AG08396 (cell line): Measurements from ENCODE around the gene LHFPL6.

Experiments used
- DNase-seq: peaks from one replicate; pipeline ENCODE4 v3.0.0; 2012; ENCODE audit warnings: low spot score, mixed read lengths

The LHFPL6 gene

DNA sequence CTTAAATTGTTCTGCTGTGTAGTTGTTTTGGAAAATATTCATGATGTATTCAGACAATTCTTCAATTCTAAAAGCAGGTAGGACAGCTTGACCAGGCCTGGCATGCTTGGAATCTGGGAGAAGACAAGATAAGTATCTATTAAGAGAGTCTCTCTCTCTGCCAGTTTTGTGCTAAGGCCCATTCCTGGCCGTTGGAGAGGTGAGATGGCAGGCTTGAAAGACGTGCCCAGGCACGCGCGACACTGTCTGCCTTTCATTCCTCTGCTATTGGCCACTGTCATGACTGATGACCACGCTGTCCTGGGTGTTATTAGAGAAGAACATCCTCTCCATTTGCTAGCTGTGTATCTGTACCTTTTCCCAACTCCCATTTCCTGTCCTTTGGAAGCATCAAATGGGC lies 90.3 kb downstream of the LHFPL6 start:
- no peak for DNase-seq

DNA sequence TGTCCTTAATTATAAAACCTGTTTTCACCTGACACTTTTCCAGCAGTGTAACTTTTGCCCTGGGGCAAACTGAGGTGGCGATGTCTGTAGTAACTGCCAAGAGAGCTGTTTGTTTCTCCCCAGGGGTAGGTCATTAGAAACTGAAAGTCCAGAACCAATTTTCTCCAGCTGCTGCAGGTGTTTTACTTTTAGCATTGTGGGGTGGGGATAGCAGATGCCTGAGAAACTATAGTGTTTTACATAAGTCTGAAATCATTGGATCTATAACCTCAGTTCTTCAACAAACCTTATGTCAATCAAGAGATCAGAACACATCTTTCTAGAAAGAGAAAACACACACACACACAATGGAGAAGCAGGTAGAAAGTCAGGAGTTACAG lies 92.7 kb downstream of the LHFPL6 start:
- DNase-seq: no peak

DNA sequence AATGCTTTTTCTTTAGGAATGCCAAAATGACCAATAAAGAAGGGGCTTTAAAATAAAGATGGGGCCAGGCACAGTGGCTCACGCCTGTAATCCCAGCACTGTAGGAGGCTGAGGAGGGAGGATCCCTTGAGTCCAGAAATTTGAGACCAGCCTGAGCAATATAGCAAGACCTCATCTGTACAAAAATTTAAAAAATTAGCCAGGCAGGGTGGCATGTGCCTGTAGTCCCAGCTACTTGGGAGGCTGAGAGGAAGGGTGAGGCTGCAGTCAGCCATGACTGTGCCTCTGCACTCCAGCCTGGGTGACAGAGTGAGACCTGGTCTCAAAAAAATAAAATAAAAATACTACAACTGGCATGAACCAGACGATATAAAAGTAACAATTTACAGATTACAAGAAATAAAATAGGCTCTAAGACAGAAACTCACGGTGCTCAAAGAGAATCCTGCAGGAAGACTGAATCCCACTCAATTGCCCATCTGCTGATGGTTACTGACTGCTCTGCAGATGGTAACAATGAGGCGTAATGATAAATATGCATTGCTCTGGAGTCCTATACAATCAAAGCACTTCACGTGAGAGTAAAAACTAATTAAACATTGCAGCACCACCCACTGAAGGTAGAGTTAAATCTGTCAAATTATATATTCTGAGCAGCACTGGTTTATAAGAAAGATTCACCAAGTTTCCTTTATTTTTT lies 93.2 kb downstream of the LHFPL6 start:
- DNase-seq: no peak

DNA sequence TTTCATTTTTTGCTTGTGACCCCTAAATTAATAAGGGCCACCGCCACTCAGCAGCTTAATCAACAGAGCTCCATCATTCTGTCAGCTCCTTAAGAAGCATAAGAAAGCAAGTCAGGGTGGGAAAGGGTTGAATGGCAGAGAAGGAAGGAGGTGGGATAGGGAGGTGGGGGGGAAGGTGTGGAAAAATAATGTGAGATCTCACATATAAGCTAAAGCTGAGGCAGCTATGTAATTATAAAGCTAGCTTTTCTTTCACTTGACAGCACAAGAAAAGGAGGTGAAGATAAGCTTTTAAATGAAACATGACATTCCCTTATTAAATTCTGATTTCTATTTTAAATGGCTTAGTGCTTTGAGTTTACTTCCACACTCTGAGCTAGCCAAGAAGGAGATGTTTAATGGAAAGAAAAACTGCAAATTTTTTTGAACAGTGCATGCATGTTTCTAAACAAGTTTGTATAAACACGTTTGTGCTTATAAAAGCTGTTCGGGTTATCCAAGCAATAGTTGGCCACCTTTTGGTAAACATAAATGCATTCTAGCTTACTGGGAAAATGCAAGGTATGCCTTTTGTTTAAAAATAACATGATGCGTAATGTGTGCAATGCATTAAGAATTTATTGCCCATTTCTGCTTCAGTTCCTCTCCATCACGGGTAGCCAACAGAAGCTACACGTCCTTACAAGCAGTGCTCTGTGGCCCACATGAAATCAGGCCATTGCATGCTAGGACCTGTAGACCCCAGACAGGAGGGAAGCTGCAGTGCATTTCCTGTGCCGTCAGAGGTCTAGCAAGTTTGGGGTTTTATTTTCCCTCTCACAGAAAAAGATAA lies 96.2 kb downstream of the LHFPL6 start:
- DNase-seq: peak; percentile 25

DNA sequence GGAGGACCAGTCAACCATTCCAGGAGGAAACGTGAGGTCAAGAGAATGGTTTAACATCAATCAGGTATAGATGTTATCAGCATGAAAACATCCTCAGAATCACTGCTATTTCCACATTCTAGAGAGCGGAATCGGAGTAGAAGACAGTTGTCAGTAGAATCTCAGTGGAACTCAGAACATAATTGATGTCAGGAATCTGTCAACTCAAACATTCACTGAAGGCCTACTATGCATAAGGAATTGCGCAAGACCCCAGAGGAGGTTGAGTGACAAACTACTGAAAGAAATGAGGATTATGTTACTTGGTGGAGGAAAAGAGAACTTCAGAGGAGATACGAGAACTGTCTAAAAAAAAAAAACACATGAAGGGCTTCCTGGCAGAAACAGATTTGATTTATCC lies 97.8 kb downstream of the LHFPL6 start:
- DNase-seq: no peak

DNA sequence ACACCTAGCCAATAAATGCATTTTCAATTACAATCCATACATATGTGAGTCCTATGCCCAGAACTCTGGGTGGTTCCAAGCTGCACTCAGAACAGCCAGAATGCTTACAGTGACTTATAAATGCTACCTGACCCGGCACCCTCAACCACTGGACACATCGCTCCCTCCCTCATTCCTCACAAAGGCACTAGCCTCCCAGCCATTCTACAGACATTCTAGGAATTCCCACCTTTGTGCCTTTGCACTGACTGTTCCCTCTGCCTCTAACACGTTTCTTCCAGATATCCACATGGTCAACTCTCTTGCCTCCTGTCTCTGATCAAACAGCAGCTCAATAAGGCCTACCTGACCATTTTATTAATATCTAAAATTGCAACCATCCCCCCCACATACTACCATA lies 99.9 kb downstream of the LHFPL6 start:
- no peak for DNase-seq

DNA sequence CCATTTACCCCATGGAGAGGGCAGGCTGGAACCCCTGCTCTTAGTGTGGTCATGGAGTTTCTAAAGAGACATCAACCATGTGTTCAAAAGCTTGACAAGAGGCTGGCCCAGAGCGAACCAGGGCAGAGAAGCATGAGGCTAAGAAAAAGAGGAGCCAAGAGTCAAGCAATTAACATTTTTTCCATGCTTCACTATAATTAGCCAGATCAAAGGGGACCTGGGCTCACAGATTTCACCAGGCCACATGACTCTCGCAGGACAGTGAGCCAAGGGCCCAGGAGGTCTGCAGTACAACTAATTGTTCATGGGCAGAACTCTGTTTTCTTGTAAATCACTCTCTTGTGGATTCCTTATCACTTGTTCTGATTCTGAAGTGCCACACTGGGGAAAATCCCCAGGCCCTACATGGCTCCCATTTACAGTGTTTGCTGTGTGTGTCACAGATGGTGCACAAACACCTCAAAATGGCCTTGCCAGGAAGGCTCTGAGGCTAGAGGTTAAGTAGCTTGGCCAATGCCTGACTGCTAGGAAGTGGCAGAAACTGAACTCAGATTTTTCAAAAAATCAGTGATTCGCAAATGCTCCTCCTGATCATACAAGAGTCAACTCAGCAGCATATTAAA lies 101.2 kb downstream of the LHFPL6 start:
- DNase-seq: no peak

DNA sequence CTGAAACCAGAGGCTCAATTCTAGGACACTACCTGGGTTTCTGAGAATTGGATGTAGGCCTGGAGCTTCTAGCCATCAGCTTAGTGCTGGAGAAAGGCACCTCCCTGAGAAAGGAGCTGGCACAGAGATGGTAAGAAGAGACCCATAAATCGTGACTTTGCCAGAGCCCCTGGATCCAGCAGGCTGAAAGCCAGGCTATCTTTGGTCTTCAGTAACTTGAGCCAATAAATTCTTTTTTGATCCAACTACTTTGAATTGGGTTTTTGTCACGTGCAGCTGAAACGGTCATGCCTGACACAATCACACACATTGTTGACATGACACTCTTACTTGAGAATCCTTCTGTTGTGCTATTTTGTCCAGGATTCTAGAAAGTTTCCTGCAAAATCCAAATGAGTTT lies 103.4 kb downstream of the LHFPL6 start:
- no peak for DNase-seq

DNA sequence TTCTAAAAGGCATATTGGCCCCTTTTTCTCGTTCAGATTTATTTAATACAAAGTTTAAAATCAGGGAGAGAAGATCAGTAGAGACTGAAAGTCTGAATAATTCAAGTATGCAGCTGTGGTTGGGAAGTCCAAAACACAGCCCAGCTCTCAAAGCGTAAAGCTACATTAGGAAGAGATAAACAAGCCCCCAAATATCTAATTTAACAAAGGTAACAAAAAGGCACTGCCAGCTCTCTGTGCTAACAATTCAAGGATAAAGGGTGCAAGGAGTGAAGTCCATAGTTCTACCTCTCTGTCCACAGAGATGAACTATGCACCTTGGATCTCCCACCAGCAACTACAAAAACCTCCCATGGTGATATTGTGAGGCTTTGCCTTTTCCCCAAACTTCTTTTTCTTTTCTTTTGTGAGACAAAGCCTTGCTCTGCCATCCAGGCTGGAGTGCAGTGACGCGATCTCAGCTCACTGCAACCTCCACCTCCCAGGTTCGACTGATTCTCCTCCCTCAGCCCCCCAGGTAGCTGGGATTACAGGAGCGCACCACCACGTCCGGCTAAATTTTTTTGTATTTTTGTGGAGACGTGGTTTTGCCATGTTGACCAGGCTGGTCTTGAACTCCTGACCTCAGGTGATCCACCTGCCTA lies 104.4 kb downstream of the LHFPL6 start:
- no peak for DNase-seq

DNA sequence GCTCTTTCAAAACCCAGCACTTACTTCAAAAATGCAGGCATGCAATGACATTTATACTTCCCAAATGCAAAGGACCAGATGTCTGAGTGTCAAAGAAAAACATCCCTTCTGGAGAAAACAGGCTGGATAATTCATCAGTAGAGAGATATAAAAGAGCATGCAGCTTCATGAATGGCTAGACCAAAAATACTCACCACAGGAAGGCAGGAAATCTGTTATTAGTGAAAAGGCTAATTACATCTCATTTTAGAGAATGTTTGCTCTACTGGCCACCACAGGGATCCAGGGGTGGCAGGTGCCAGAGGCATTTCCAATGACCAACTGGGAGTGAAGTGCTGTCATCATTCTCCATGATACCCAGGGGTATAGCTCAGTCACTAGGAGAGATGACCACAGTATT lies 106.5 kb downstream of the LHFPL6 start:
- no peak for DNase-seq

DNA sequence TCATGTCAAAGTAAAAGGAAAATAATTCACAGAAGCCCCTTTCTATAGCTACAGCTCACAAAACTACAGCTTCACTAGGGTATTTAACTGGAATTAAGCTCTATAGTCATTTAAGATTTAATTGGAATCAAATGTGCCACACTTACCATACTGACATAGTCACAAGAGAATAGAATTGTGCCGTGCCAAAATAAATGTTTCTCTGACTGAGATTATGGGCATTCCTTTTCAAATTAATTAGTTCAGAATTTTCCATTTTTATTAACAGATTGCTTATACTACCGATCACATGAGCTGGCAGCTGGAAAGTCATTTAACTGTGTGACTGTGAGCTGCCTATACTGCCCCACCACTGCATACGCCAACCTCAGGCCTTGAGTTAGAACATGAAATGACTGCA lies 108.4 kb downstream of the LHFPL6 start:
- DNase-seq: no peak

DNA sequence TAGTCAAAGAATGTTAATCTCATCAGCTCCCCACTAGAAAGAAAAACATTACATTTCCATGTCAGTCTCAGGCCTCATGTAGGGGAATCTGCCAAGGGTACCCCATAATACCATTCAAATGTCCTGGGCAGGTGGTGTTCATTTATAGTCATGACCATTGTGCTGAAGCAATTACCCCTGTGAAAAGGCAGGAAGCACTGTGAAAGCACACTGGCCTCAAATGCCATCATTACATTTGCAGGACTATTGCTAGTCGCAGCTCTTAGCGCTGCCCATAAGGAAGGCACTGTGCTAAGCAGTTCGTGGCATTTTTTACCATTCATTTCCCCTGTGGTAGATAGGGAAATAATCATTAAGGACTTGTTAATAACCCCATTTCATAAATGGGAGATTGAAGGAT lies 109.0 kb downstream of the LHFPL6 start:
- no peak for DNase-seq

DNA sequence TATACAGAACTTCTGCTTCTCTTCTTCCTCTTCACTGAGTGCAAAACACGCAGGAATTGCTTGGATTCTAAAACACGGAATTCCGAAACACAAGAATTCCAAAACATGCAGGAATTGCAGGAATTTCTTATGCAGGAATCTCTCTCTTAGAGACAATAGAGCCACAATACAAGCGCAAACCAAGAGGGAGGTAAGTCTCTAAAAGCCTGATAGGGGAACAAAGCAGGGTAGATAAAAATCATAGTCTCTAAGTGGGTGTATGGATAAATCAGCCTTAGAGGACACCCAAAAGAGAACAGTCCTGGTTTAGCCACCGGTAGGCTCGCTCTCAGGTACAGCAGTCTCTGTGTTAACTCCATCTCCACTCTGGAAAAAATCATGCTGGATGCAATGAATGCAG lies 112.9 kb downstream of the LHFPL6 start:
- no peak for DNase-seq

DNA sequence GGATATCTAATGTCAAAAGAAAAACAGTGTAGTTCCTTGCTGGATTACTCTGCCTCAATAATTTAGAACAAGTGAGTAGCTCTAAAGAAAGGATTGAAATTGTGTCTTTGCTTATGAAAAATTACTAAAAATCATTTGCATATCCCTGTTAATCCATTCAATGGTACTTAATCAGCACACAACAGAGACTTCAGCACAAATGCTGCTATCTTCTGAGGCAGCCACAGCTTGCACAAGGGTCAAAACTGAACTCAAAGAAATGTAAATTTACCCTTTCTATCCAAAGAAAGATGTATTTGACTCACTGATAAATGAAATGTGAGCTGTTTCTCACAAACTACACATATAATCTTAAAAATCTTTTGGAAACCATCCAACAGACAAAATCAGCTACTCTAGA lies 116.2 kb downstream of the LHFPL6 start:
- no peak for DNase-seq

DNA sequence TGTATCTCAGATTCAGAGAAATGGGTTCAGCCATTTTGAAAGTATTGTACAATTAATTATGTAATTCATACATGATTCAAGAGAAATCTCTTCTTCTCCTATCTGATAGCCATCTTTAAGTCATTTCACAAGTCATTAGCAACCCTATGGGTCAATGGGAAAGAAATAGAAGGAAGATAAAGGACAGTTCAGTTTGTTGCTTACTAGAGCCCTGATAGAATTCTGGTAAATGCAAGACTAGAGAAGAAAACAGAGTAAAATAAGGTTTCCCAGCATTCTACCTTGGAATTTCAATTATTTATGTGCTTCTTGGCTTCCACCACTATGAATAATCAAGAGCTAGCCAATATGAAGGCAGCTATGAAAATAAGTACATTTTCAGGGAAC lies 117.7 kb downstream of the LHFPL6 start:
- no peak for DNase-seq

DNA sequence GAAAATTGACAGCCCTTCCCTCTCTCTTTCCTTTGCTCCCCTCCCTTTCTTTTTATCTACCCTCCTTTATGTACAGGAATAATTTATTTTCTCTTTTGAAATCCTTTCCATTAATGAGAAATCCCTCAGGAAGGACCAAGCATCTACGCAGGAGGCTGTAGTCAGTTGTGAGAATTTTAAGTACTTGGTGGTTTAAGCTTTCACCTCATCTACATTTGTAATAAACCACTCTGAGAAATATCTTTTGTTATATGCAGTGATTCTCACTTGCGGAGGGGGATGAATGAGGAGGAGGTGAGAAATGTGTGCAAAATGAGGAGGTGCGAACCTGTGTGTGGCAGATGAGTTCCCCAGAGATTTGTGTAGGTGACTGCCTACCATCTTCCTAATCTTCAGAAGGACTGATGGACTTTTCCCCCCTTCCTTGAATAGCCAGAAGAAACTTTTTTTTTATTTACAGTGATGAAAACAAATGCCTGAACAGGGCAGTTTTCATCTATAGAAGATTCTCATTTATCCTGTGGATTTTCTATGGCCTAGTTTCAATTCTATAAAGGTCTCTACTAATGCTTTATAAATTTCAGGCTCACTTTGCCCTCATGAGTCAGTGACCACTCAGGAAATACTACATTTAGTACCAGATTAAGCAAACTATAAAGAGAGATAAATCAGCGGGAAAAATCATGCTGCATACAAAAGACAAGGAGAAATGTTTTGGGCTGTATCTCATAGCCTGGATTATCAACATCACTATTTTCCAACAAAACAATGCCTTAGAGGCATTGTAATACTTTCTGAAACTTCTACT lies 118.3 kb downstream of the LHFPL6 start:
- DNase-seq: no peak

DNA sequence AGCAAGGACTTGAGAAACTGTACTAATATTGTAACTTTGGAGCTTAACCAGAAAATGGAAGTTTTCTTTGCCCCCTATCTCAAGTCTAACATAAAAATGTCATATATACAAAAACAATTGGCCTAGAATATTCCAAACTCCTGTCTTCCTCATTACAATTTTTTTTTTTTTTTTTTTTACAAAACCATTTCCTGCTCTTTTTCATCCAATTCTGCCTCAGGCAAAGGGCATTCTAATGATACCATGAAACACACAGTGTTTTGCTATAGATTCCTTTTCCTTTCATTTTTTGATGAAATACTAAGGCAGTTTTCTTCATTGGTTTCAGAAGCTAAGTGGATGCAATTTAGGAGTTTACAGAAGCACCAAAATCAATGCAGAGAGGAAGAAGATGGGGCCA lies 119.7 kb downstream of the LHFPL6 start:
- DNase-seq: no peak

DNA sequence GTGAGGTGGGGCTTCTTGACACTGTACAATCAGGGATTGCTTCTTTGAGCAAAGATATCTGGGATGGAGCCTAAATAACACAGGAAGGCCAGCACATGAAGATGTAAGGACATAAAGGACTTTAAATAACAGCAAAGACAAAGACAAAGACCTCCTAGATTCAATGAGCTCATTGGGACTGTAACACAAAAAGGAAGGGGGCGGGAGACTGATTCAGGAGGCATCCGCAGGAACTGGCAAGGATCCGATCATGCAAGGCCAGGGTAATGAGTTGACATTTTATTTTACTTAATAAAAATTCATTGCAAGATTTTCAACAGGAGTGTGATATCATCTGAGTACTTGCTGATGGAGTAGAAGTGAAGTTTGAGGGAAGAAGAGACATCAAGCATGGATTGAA lies 121.5 kb downstream of the LHFPL6 start:
- no peak for DNase-seq

DNA sequence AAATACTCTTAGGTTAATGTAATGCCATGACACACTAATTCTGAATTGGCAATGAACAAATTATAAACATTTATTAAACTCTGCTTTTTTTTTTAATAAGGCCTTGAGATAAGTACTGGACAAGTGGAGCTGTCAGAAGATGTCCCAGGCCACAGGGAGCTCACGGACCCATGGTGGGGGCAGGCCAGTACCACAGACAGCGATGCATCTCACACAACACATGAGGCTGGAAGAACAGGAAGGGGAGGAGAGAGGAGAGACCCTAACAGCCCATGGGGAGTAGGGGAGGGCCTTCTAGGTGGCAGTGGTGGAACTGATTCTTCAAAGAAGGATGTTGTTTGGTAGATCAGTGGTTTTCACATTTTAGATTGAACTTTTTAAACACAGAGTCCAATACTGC lies 128.4 kb downstream of the LHFPL6 start:
- DNase-seq: no peak

DNA sequence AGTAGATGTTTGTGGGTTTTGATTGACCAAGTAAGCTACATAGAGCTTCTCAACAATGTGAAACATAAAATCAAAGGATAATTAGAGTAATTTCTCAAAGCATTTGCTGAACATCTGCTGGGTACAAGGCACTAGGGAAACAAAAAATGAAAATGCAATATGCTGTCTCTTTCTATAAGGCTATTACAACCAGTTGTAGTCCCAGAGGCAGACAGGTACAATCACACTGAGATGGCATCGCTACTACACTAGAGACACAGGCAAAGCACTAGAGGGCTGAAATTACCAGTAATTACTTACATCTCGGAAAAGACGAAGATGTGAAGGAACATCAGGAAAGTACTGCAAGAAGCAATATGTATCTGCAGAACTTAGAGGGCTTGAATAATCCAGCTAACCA lies 133.3 kb downstream of the LHFPL6 start:
- DNase-seq: no peak

DNA sequence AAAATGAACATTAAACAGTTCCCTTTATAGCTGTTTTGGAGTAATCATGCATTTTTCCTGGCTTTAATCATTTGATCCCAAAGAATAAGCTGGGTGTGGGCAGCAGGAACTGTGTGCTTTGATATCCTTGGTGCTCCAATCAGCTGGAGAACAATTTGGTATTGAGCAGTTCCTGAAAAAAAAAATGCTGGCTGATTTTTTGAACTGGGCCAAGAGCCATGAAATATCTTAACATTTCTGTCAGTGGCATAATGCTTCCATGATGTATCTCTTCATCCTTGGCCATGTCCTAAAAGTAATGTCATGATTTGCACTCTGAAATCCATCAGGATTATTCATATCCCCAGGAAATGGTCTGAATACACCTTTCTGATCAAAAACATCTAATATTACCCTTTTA lies 134.7 kb downstream of the LHFPL6 start:
- DNase-seq: no peak

DNA sequence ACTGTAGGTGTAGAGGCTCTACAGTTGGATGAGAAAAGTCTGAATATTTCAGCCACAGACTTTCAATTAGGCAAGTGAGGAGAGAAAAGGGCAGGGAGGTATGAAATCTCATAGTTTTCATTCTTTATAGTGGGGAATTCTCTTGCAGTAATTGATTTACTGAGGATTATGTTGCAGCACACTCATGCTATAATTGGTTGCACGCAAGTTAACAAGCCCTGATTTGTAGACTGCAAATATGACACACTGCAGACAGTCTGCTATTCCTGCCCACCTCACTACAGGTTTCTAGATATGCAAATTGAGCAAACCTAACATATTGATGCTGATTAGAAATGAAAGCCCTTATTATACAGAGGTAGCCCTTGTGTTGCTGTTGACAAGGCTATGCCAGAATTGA lies 139.4 kb downstream of the LHFPL6 start:
- DNase-seq: no peak
